ENCODE measurements around the gene ZIC1. TPM values are rescaled to one million over a fixed set of nuclear protein-coding genes. Genes with fewer than 3 reads are reported as not detected.
A peak's percentile ranks its signal among the peaks of the same experiment; 100 is the strongest.

Gene ZIC1
- total and polyA plus RNA-seq, 4 donors: under 0.01 to 0.10 TPM; not detected in 2

GRCh38 chr3:147393261-147393942 is 15.8 kb upstream of the ZIC1 start:
- H3K9me3 ChIP-seq (ENCODE audit: control insufficient read depth in 4 of 4, insufficient read depth in 3 of 4, low read length in 3 of 4): peaks cover 0 to 43% (median 0%) of the 10 kb centered on the region in 4 donors
- DNase-seq (no peak), ATAC-seq (ENCODE audit: insufficient read depth, low FRiP score) (no peak)
- no peak overlapping the region for H3K4me3 ChIP-seq
- 2 to 9% methylated on average over 46 to 54 of the region's 54 CpGs for WGBS, 2 donors
- no peaks in the 10 kb centered on the region for H3K36me3 ChIP-seq (ENCODE audit: control insufficient read depth in 4 of 4, insufficient read depth in 4 of 4, low read length in 4 of 4)
- peaks cover 0 to 31% (median 9%) of the 10 kb centered on the region in 5 donors for H3K4me1 ChIP-seq (ENCODE audit: control insufficient read depth in 5 of 5, insufficient read depth in 5 of 5, low read length in 5 of 5)
- H3K9ac ChIP-seq (ENCODE audit: insufficient read depth in 1 of 2, low read length in 2 of 2): no peak overlapping the region
- H3K27ac ChIP-seq (ENCODE audit: low read depth in 1 of 2, low read length in 1 of 2): no peak overlapping the region
- peaks cover 26 to 100% (median 94%) of the 10 kb centered on the region in 3 donors for H3K27me3 ChIP-seq (ENCODE audit: control insufficient read depth in 3 of 3, insufficient read depth in 3 of 3, low read length in 2 of 3)
- no peak for TF ChIP-seq CTCF (IDR thresholded peaks at IDR 0.05; ENCODE audit: control extremely low read depth, extremely low read depth)

- WGBS, 2 donors: 5 to 9% methylated on average over 31 of the region's 31 CpGs
- peak in 1 of 3 donors; percentile 46 for DNase-seq
These were observed 15.0 kb upstream of the ZIC1 start for GRCh38 chr3:147393943-147394883.

GRCh38 chr3:147394884-147395225 is 14.3 kb upstream of the ZIC1 start:
- H3K36me3 ChIP-seq (ENCODE audit: control insufficient read depth in 4 of 4, insufficient read depth in 4 of 4, low read length in 4 of 4): no peaks in the 10 kb centered on the region
- peaks cover 0 to 31% (median 9%) of the 10 kb centered on the region in 5 donors for H3K4me1 ChIP-seq (ENCODE audit: control insufficient read depth in 5 of 5, insufficient read depth in 5 of 5, low read length in 5 of 5)
- DNase-seq (no peak), ATAC-seq (ENCODE audit: insufficient read depth, low FRiP score) (no peak)
- peaks cover 26 to 100% (median 92%) of the 10 kb centered on the region in 3 donors for H3K27me3 ChIP-seq (ENCODE audit: control insufficient read depth in 3 of 3, insufficient read depth in 3 of 3, low read length in 2 of 3)
- WGBS, 2 donors: 15 to 16% methylated on average over 5 of the region's 5 CpGs
- TF ChIP-seq CTCF (IDR thresholded peaks at IDR 0.05; ENCODE audit: control extremely low read depth, extremely low read depth): no peak
- H3K9ac ChIP-seq (ENCODE audit: insufficient read depth in 1 of 2, low read length in 2 of 2): no peak overlapping the region
- no peak overlapping the region for H3K27ac ChIP-seq (ENCODE audit: low read depth in 1 of 2, low read length in 1 of 2)
- H3K9me3 ChIP-seq (ENCODE audit: control insufficient read depth in 4 of 4, insufficient read depth in 3 of 4, low read length in 3 of 4): peaks cover 0 to 41% (median 0%) of the 10 kb centered on the region in 4 donors
- H3K4me3 ChIP-seq: no peak overlapping the region

More at GRCh38 chr3:147393943-147394883, 15.0 kb upstream of the ZIC1 start:
- Histone ChIP-seq H3K27ac (ENCODE audit: low read depth in 1 of 2, low read length in 1 of 2) (no peak overlapping the region), H3K36me3 (ENCODE audit: control insufficient read depth in 4 of 4, insufficient read depth in 4 of 4, low read length in 4 of 4) (no peaks in the 10 kb centered on the region), H3K4me1 (ENCODE audit: control insufficient read depth in 5 of 5, insufficient read depth in 5 of 5, low read length in 5 of 5) (peaks cover 0 to 31% (median 9%) of the 10 kb centered on the region in 5 donors), H3K27me3 (ENCODE audit: control insufficient read depth in 3 of 3, insufficient read depth in 3 of 3, low read length in 2 of 3) (peaks cover 26 to 100% (median 94%) of the 10 kb centered on the region in 3 donors), H3K9me3 (ENCODE audit: control insufficient read depth in 4 of 4, insufficient read depth in 3 of 4, low read length in 3 of 4) (peaks cover 0 to 43% (median 0%) of the 10 kb centered on the region in 4 donors), H3K9ac (ENCODE audit: insufficient read depth in 1 of 2, low read length in 2 of 2) (no peak overlapping the region), H3K4me3 (no peak overlapping the region)
- no peak for ATAC-seq (ENCODE audit: insufficient read depth, low FRiP score)
- no peak for TF ChIP-seq CTCF (IDR thresholded peaks at IDR 0.05; ENCODE audit: control extremely low read depth, extremely low read depth)

All from lung (tissue), 12 donors.